Measurements from ENCODE around the gene MEF2A. TPM values are rescaled to one million over a fixed set of nuclear protein-coding genes. Genes with fewer than 3 reads are reported as not detected.
A peak's percentile ranks its signal among the peaks of the same experiment; 100 is the strongest.

MEF2A gene
- total and polyA plus RNA-seq, 8 donors = 9.2 to 24.4 (median 15.9) TPM

DNA sequence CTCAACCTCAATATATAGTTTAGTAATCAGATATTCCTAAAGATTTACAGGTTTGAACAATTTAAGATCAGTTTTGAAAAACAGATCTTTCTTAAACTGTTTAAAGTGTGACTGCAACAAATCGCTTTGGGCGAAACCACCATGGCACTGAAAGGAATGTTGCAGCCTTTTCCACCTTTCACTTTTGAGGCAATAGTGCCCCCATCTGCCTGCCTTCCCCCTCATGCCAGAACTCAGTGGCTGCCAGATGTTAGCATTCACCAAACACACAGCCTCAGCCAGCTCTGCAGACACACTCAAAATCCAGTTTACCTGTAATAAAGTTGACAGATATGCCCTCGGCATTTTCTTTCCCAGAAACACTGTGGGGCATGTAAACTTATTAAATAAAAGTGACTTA, 164.1 kb downstream of the MEF2A start:
- WGBS, 2 donors = 74% methylated on average over 3 of the region's 3 CpGs
- no peaks in the 10 kb centered on the region for H3K9me3 ChIP-seq
- intact Hi-C loops (cut with DNase I) = no loop called here
- no peak for FAIRE-seq
- H3K27ac ChIP-seq = no peak overlapping the region
- no peak for DNase-seq
- no peaks in the 10 kb centered on the region for H3K27me3 ChIP-seq
- no peak for ATAC-seq
- TF ChIP-seq, protein P1, sequence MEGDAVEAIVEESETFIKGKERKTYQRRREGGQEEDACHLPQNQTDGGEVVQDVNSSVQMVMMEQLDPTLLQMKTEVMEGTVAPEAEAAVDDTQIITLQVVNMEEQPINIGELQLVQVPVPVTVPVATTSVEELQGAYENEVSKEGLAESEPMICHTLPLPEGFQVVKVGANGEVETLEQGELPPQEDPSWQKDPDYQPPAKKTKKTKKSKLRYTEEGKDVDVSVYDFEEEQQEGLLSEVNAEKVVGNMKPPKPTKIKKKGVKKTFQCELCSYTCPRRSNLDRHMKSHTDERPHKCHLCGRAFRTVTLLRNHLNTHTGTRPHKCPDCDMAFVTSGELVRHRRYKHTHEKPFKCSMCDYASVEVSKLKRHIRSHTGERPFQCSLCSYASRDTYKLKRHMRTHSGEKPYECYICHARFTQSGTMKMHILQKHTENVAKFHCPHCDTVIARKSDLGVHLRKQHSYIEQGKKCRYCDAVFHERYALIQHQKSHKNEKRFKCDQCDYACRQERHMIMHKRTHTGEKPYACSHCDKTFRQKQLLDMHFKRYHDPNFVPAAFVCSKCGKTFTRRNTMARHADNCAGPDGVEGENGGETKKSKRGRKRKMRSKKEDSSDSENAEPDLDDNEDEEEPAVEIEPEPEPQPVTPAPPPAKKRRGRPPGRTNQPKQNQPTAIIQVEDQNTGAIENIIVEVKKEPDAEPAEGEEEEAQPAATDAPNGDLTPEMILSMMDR (IDR thresholded peaks at IDR 0.05) = no peak
- H3K4me1 ChIP-seq = no peaks in the 10 kb centered on the region
- H3K36me3 ChIP-seq = no peaks in the 10 kb centered on the region
- no peak overlapping the region for H3K4me3 ChIP-seq

DNA sequence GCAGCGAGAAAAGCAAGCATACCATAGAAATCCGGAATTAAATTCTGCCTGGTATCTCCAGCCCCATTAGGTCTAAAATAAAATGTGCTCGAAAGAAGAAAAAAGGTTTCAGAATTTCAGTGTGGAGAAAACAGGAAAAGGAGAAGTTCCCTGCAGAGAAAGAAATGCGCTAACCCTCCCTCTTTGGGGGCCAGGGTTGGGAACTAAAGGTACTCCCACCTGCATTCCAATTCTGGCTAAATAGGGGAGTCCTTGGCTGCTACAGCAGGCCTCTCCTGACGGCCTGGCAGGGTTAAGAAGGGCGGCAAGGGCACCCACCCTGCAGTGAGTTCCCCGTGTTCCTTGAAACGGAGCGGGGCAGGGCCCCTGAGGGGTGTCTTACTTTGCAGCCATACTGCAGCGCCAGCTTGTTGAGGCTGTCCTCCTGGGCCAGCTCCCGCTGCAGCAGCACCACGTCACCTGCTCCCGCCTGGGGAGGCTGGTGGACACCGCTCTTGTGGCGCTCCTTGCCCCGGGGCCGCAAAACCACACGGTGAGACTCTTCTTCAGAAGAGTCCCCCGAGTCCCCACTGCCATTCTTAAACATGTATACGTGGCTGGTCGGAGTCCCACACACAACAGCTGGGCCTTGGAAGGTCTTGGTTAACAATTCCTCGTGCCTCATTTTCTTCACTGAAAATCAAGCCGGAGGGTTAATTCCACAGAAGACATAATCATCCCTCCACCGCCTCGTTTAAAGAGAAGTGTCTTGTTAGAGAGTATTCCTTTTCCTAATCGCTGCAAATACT, 165.7 kb downstream of the MEF2A start:
- no peaks in the 10 kb centered on the region for H3K4me1 ChIP-seq
- H3K27ac ChIP-seq = no peak overlapping the region
- no peaks in the 10 kb centered on the region for H3K9me3 ChIP-seq
- H3K36me3 ChIP-seq = no peaks in the 10 kb centered on the region
- DNase-seq (peak in 2 of 6 donors; percentile 41 to 70), ATAC-seq (no peak), FAIRE-seq (no peak)
- H3K27me3 ChIP-seq = no peaks in the 10 kb centered on the region
- WGBS, 2 donors = 87 to 89% methylated on average over 26 of the region's 26 CpGs
- intact Hi-C loops (cut with DNase I) = no loop called here
- TF ChIP-seq, protein P1 (IDR thresholded peaks at IDR 0.05) = no peak
- no peak overlapping the region for H3K4me3 ChIP-seq

DNA sequence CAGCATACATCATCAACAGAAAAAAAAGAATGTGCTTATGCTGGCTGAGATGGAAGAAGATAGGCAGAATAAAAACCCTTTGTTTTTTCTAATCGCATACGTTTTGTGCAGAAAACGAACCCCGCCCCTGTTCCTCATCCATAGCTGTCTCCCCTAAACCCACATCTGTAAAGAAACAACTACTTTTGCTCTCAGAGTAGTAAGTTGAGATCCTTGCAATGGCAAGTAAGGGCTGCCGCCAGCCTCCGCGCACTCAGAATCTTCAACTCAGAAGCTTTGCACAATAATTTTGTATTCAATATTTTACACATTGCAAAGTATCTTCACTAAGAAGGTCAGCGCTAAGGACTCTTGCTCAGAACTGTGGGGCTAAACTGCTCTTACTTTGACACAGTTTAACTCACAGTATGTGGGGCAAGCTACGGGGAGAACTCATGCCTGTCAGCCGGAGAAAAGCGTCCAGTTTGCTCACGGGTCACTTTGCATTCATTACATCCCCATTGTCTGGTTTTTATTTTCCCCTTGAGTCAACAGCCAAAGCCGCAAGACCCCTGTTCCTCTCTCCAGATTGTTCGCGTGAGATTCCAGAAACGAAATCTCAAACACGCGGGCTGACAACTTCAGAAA, 166.5 kb downstream of the MEF2A start:
- no peaks in the 10 kb centered on the region for H3K9me3 ChIP-seq
- FAIRE-seq (no peak), ATAC-seq (peak in 3 of 4 donors; percentile 8 to 34 (median 24)), DNase-seq (no peak)
- intact Hi-C loops (cut with DNase I) = no loop called here
- peak overlapping the region; percentile 78 to 100 (median 96) for H3K4me3 ChIP-seq
- no peaks in the 10 kb centered on the region for H3K36me3 ChIP-seq
- no peaks in the 10 kb centered on the region for H3K4me1 ChIP-seq
- TF ChIP-seq, protein P1 (IDR thresholded peaks at IDR 0.05) = no peak
- no peaks in the 10 kb centered on the region for H3K27me3 ChIP-seq
- no peak overlapping the region for H3K27ac ChIP-seq
- WGBS, 2 donors = 18 to 19% methylated on average over 18 of the region's 18 CpGs

DNA sequence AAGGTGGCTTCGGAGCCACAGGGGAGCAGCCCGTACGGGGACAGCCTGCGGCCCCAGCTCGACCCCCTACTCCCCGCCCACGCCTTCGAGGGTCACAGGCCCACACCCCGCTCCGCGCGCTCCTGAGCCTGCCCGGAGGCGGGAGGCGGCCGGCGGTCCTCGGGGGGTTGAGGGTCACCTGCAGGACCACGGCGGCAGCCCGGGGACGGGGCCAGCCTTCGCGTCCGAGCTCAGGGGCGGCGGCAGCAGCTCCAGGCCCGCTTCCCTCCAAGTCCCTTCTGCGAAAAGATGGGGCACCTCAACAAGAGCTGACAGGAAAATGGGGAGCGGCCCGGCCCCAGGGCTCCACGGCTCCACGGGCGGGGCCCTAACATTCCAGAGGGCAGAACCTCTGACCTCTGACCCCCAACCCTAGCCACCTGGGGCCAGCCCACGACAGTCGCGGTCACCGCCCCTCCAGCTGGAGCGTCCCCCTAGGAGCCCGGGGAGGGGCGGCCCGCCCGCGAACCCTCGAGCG, 167.0 kb downstream of the MEF2A start:
- TF ChIP-seq, protein P1 (IDR thresholded peaks at IDR 0.05) = no peak
- Histone ChIP-seq H3K36me3 (no peaks in the 10 kb centered on the region), H3K27me3 (no peaks in the 10 kb centered on the region), H3K4me3 (peak overlapping the region; percentile 78 to 100 (median 96)), H3K27ac (peak overlapping the region; percentile 57 to 89 (median 80)), H3K9me3 (no peaks in the 10 kb centered on the region), H3K4me1 (no peaks in the 10 kb centered on the region)
- ATAC-seq = peak; percentile 15 to 42 (median 32)
- no peak for FAIRE-seq
- 0 to 1% methylated on average over 42 to 46 of the region's 46 CpGs for WGBS, 2 donors
- intact Hi-C loops (cut with DNase I) = no loop called here
- peak in 4 of 6 donors; percentile 38 to 82 (median 66) for DNase-seq
